HCT116 (cell line): ENCODE measurements around the gene MFAP1. TPM values are rescaled to one million over a fixed set of nuclear protein-coding genes. Genes with fewer than 3 reads are reported as not detected.

Experiments
- ATAC-seq: fragments of 200-7000 bp; cut with Tn5 transposase; 2 replicates; pipeline ENCODE4 v1.9.1; 2020; ENCODE audit warnings: mild to moderate bottlenecking, moderate library complexity
- BruUV-seq: library from RNA; stranded (reverse); fragments of 400-500 nt; replicated peaks from 2 replicates; lab custom pipeline; 2021; lab: Mats Ljungman, UMichigan
- CTCF ChIA-PET: fragments of 300-600 bp; sonication (Branson Sonifier 250); formaldehyde crosslinking; loops from one replicate; lab custom pipeline; 2021; ENCODE audit warnings: antibody characterized with exemption; lab: Charles Lee
- POLR2A ChIA-PET: fragments of 300-600, 350-600 bp; sonication (Branson Sonifier 250); formaldehyde crosslinking; loops from one replicate; lab custom pipeline; 2021; ENCODE audit warnings: antibody characterized with exemption; lab: Charles Lee
- RAD21 ChIA-PET, 2 experiments: fragments of 300-600 bp; sonication (Branson Sonifier 250); formaldehyde crosslinking; loops; one replicate each; lab custom pipeline; 2023; ENCODE audit warnings: low total read pairs in 2 of 2; ENCODE audit not compliant: uncharacterized antibody in 2 of 2, unreplicated experiment in 2 of 2, low non-redundant PET in 1 of 2; lab: Charles Lee
- DNase-seq: peaks from one replicate; pipeline ENCODE4 v3.0.0-alpha.2; 2010; ENCODE audit warnings: low read depth, low spot score
- H2AFZ ChIP-seq: fragments of 200-600 bp; shearing (Covaris generic), sonication (generic); 2 replicates; pipeline ENCODE4 v1.6.1; 2017; ENCODE audit warnings: low read depth, mixed run types, mixed read lengths, antibody characterized with exemption, low read length; ENCODE audit not compliant: poor library complexity, severe bottlenecking
- H3K27ac ChIP-seq: 2 replicates; pipeline ENCODE4 v1.5.1; 2012; ENCODE audit warnings: low read depth, low read length
- H3K27me3 ChIP-seq: fragments of 200-600 bp; sonication (generic); 2 replicates; pipeline ENCODE4 v1.6.1; 2016; ENCODE audit warnings: mixed run types, low read length, mixed read lengths; ENCODE audit not compliant: insufficient read depth
- H3K36me3 ChIP-seq, 2 experiments: fragments of 200-500 bp in 1 of 2; fragments of 200-600 bp in 1 of 2; sonication (Bioruptor generic) in 1 of 2; sonication (generic) in 1 of 2; 2 replicates each; pipeline versions ENCODE4 v1.5.1 to v1.6.1; 2014 to 2016; ENCODE audit warnings: low read length in 2 of 2, inconsistent platforms in 1 of 2, mixed read lengths in 1 of 2, mixed run types in 1 of 2; ENCODE audit not compliant: insufficient read depth in 2 of 2, control insufficient read depth in 1 of 2
- H3K4me1 ChIP-seq, 2 experiments: fragments of 200-600 bp in 1 of 2; sonication (generic) in 1 of 2; 2 replicates each; pipeline versions ENCODE4 v1.5.1 to v1.6.1; 2012 to 2017; ENCODE audit warnings: low read length in 2 of 2, inconsistent platforms in 1 of 2, mild to moderate bottlenecking in 1 of 2, mixed read lengths in 1 of 2, mixed run types in 1 of 2, moderate library complexity in 1 of 2; ENCODE audit not compliant: insufficient read depth in 2 of 2, control insufficient read depth in 1 of 2
- H3K4me2 ChIP-seq: fragments of 200-600 bp; sonication (generic); 2 replicates; pipeline ENCODE4 v1.6.1; 2017; ENCODE audit warnings: mixed run types, low read length, mixed read lengths
- H3K4me3 ChIP-seq, 2 experiments: fragments of 200-600 bp in 1 of 2; sonication (generic) in 1 of 2; replicated peaks in 1 of 2; 2 replicates each; pipeline ENCODE4 v1.5.1; 2011 to 2016; ENCODE audit warnings: low read length in 2 of 2, control low read depth in 1 of 2, low read depth in 1 of 2, mild to moderate bottlenecking in 1 of 2, mixed read lengths in 1 of 2, mixed run types in 1 of 2
- H3K79me2 ChIP-seq: fragments of 200-600 bp; sonication (generic); 2 replicates; pipeline ENCODE4 v1.6.1; 2017; ENCODE audit warnings: mild to moderate bottlenecking, mixed run types, low read length, moderate library complexity, mixed read lengths; ENCODE audit not compliant: insufficient read depth
- H3K9ac ChIP-seq: fragments of 200-600 bp; sonication (generic); 2 replicates; pipeline ENCODE4 v1.6.1; 2016; ENCODE audit warnings: low read length, mixed read lengths
- H3K9me2 ChIP-seq: fragments of 200-600 bp; sonication (generic), shearing (Covaris generic); 2 replicates; pipeline ENCODE4 v1.6.1; 2017; ENCODE audit warnings: mixed run types, mild to moderate bottlenecking, moderate library complexity; ENCODE audit not compliant: insufficient read depth
- H3K9me3 ChIP-seq, 2 experiments: fragments of 200-500 bp in 1 of 2; fragments of 200-600 bp in 1 of 2; sonication (Bioruptor generic) in 1 of 2; sonication (generic) in 1 of 2; 2 replicates each; pipeline ENCODE4 v1.6.1; 2014 to 2017; ENCODE audit warnings: low read length in 2 of 2, mixed read lengths in 2 of 2, inconsistent platforms in 1 of 2, low read depth in 1 of 2, mild to moderate bottlenecking in 1 of 2, mixed run types in 1 of 2, moderate library complexity in 1 of 2; ENCODE audit not compliant: control insufficient read depth in 1 of 2, insufficient read depth in 1 of 2
- H4K20me1 ChIP-seq: fragments of 200-600 bp; sonication (generic), shearing (Covaris generic); 2 replicates; pipeline ENCODE4 v1.6.1; 2017; ENCODE audit warnings: mixed run types, mild to moderate bottlenecking, moderate library complexity; ENCODE audit not compliant: insufficient read depth
- ATF3 ChIP-seq: IDR thresholded peaks from 2 replicates; pipeline ENCODE4 v1.6.1; 2012
- CEBPB ChIP-seq: IDR thresholded peaks from 2 replicates; pipeline ENCODE4 v1.6.1; 2012; ENCODE audit warnings: low read depth
- CTCF ChIP-seq, 3 experiments: fragments of 200-600 bp in 1 of 3; sonication (generic) in 1 of 3; IDR thresholded peaks in 2 of 3; conservative IDR thresholded peaks in 1 of 3; 2 replicates each; pipeline ENCODE4 v1.5.1; 2012 to 2017; ENCODE audit warnings: low read depth in 2 of 3, low read length in 2 of 3, antibody characterized with exemption in 1 of 3, borderline replicate concordance in 1 of 3, control low read depth in 1 of 3, mild to moderate bottlenecking in 1 of 3, mixed read lengths in 1 of 3, mixed run types in 1 of 3, moderate library complexity in 1 of 3; ENCODE audit not compliant: insufficient read depth in 1 of 3
- ELF1 ChIP-seq: IDR thresholded peaks from 2 replicates; pipeline ENCODE4 v1.6.1; 2012; ENCODE audit warnings: low read depth, borderline replicate concordance
- EZH2 ChIP-seq: fragments of 200-600 bp; sonication (generic); IDR thresholded peaks from 2 replicates; pipeline ENCODE4 v1.6.1; 2017; ENCODE audit warnings: antibody characterized with exemption, mixed run types
- EZH2phosphoT487 ChIP-seq: fragments of 200-600 bp; IDR thresholded peaks from 2 replicates; pipeline ENCODE4 v1.6.1; 2018; ENCODE audit warnings: antibody characterized with exemption, borderline replicate concordance
- FOSL1 ChIP-seq: IDR thresholded peaks from 2 replicates; pipeline ENCODE4 v1.6.1; 2012; ENCODE audit warnings: low read depth
- JUND ChIP-seq: IDR thresholded peaks from 2 replicates; pipeline ENCODE4 v1.6.1; 2012
- MAX ChIP-seq: IDR thresholded peaks from 2 replicates; pipeline ENCODE4 v1.6.1; 2012
- POLR2A ChIP-seq: IDR thresholded peaks from 2 replicates; pipeline ENCODE4 v1.7.0; 2011; ENCODE audit warnings: borderline replicate concordance; ENCODE audit not compliant: insufficient read depth, insufficient read length; ENCODE audit errors: extremely low read depth
- REST ChIP-seq: IDR thresholded peaks from 2 replicates; pipeline ENCODE4 v1.6.1; 2012; ENCODE audit warnings: low read depth
- SP1 ChIP-seq: IDR thresholded peaks from 2 replicates; pipeline ENCODE4 v1.6.1; 2012; ENCODE audit warnings: low read depth
- TCF7L2 ChIP-seq: IDR thresholded peaks from 2 replicates; pipeline ENCODE4 v1.7.0; 2011; ENCODE audit warnings: borderline replicate concordance, inconsistent platforms; ENCODE audit not compliant: insufficient read depth, insufficient read length; ENCODE audit errors: extremely low read depth
- YY1 ChIP-seq: IDR thresholded peaks from 2 replicates; pipeline ENCODE4 v1.6.1; 2011; ENCODE audit warnings: low read length, low read depth, moderate library complexity, mild to moderate bottlenecking; ENCODE audit not compliant: insufficient replicate concordance; ENCODE audit errors: extremely low read depth
- ZFX ChIP-seq: fragments of 450-650 bp; IDR thresholded peaks from 2 replicates; pipeline ENCODE4 v1.6.1; 2017
- ZNF274 ChIP-seq: fragments of 200-500 bp; sonication (Bioruptor generic); IDR thresholded peaks from 2 replicates; pipeline ENCODE4 v1.6.1; 2014; ENCODE audit warnings: mild to moderate bottlenecking, low read depth, low read length, inconsistent platforms
- intact Hi-C: fragments of 100-400 bp; cut with micrococcal nuclease; formaldehyde crosslinking; loops from 2 replicates; pipeline ENCODE4 v1.10.0; 2022
- total RNA-seq: library from RNA; stranded (reverse); gene quantifications from one replicate; pipeline ENCODE4 v1.2.1, GENCODE V29; 2021; ENCODE audit not compliant: unreplicated experiment

The MFAP1 gene
- total RNA-seq, 1 experiment from 2014 or later, result 32.7 TPM

GRCh38 chr15:43796566-43796965 lies 27.9 kb downstream of the MFAP1 start (continued):
- TF ChIP-seq CTCF (IDR thresholded peaks at IDR 0.05 in 2 of 3, conservative IDR thresholded peaks at IDR 0.05 in 1 of 3; ENCODE audit: borderline replicate concordance in 1 of 3, insufficient read depth in 1 of 3, low read depth in 2 of 3, low read length in 2 of 3) (no peak), EZH2phosphoT487 (no peak), EZH2 (no peak), SP1 (no peak)

- no TSS peak for BruUV-seq
- H3K27ac ChIP-seq, result no peak overlapping the region
- H3K79me2 ChIP-seq, result peaks cover 43% of the 10 kb centered on the region
- DNase-seq (no peak), ATAC-seq (no peak)
- no peak overlapping the region for H2AFZ ChIP-seq
- ChIA-PET RAD21 (no interaction called here), POLR2A (interaction anchor here (1.3 kb wide), 1 partner anchor 20 kb away, joined by 3 read pairs; the partner anchor contains the start of gene ELL3), CTCF (interaction anchor here (1.7 kb wide), 1 partner anchor 19 kb away, joined by 12 read pairs; the partner anchor contains the start of gene ELL3)
- no peak overlapping the region for H3K9ac ChIP-seq
- H3K4me1 ChIP-seq, result peaks cover 16 to 32% of the 10 kb centered on the region in 2 experiments
- H3K4me2 ChIP-seq, result no peak overlapping the region
- H4K20me1 ChIP-seq, result no peaks in the 10 kb centered on the region
- no peak overlapping the region for H3K4me3 ChIP-seq
- H3K9me2 ChIP-seq, result no peaks in the 10 kb centered on the region
- TF ChIP-seq CTCF (IDR thresholded peaks at IDR 0.05 in 2 of 3, conservative IDR thresholded peaks at IDR 0.05 in 1 of 3; ENCODE audit: borderline replicate concordance in 1 of 3, insufficient read depth in 1 of 3, low read depth in 2 of 3, low read length in 2 of 3) (no peak), FOSL1 (no peak), EZH2phosphoT487 (no peak), ZFX (no peak), POLR2A (no peak), ELF1 (no peak), MAX (no peak), SP1 (no peak), ATF3 (no peak), REST (no peak), ZNF274 (no peak), JUND (no peak), TCF7L2 (no peak), YY1 (no peak), CEBPB (no peak)
- H3K27me3 ChIP-seq, result no peaks in the 10 kb centered on the region
- H3K9me3 ChIP-seq, result no peaks in the 10 kb centered on the region
- intact Hi-C loops, result no loop called here
- H3K36me3 ChIP-seq, result peaks cover 31 to 40% of the 10 kb centered on the region in 2 experiments
Measured at GRCh38 chr15:43795997-43796396, 28.5 kb downstream of the MFAP1 start.
